Type B pancreatic cell (in vitro differentiated cells): ENCODE data around the gene CLASP1. TPM values are rescaled to one million over a fixed set of nuclear protein-coding genes. Genes with fewer than 3 reads are reported as not detected.

ENCODE experiments used
- DNase-seq: peaks from one replicate; pipeline ENCODE4 v3.0.0; 2021; ENCODE audit warnings: mixed read lengths; ENCODE audit not compliant: unreplicated experiment; ENCODE audit errors: extremely low spot score
- H3K27ac Mint-ChIP-seq: 2 replicates; pipeline ENCODE4 v1.8.0; 2021; ENCODE audit warnings: mild to moderate bottlenecking, mixed read lengths
- H3K27me3 Mint-ChIP-seq: 2 replicates; pipeline ENCODE4 v1.8.0; 2021; ENCODE audit warnings: mixed read lengths
- H3K36me3 Mint-ChIP-seq: 2 replicates; pipeline ENCODE4 v1.8.0; 2021; ENCODE audit warnings: mixed read lengths
- H3K4me1 Mint-ChIP-seq: one replicate; pipeline ENCODE4 v1.8.0; 2021; ENCODE audit warnings: mixed read lengths; ENCODE audit not compliant: unreplicated experiment
- H3K4me3 Mint-ChIP-seq: 2 replicates; pipeline ENCODE4 v1.8.0; 2021; ENCODE audit warnings: mild to moderate bottlenecking, mixed read lengths
- H3K9me3 Mint-ChIP-seq: 2 replicates; pipeline ENCODE4 v1.8.0; 2021; ENCODE audit warnings: mixed read lengths
- CTCF ChIP-seq: fragments of 200-600 bp; sonication (generic); conservative IDR thresholded peaks from 2 replicates; pipeline ENCODE4 v1.5.0; 2021; ENCODE audit warnings: antibody characterized with exemption, mild to moderate bottlenecking
- total RNA-seq: library from RNA; stranded (reverse); gene quantifications from 2 replicates; pipeline ENCODE4 v1.2.1, GENCODE V29; 2021; ENCODE audit warnings: low replicate concordance

The CLASP1 gene
- total RNA-seq, 1 donor from 2014 or later, result 74.6 TPM

- Mint-ChIP-seq H3K27ac (no peak overlapping the region), H3K36me3 (peaks cover 26% of the 10 kb centered on the region)
Measured at GRCh38 chr2:121419081-121419699, 230.1 kb downstream of the CLASP1 start.

GRCh38 chr2:121418494-121419058, 230.7 kb downstream of the CLASP1 start:
- TF ChIP-seq CTCF, result no peak
- Mint-ChIP-seq H3K27me3 (no peaks in the 10 kb centered on the region), H3K27ac (no peak overlapping the region), H3K4me3 (no peak overlapping the region), H3K9me3 (no peaks in the 10 kb centered on the region), H3K36me3 (peaks cover 21% of the 10 kb centered on the region), H3K4me1 (no peaks in the 10 kb centered on the region)
- DNase-seq, result no peak

More at GRCh38 chr2:121419081-121419699, 230.1 kb downstream of the CLASP1 start:
- no peak for TF ChIP-seq CTCF
- no peak overlapping the region for H3K4me3 Mint-ChIP-seq
- no peaks in the 10 kb centered on the region for H3K27me3 Mint-ChIP-seq
- H3K9me3 Mint-ChIP-seq, result no peaks in the 10 kb centered on the region
- H3K4me1 Mint-ChIP-seq, result no peaks in the 10 kb centered on the region
- DNase-seq, result no peak

GRCh38 chr2:121417826-121418225, 231.4 kb downstream of the CLASP1 start:
- H3K36me3 Mint-ChIP-seq, result peaks cover 21% of the 10 kb centered on the region
- H3K4me3 Mint-ChIP-seq, result no peak overlapping the region
- no peaks in the 10 kb centered on the region for H3K9me3 Mint-ChIP-seq
- DNase-seq, result no peak
- no peak for TF ChIP-seq CTCF
- no peaks in the 10 kb centered on the region for H3K27me3 Mint-ChIP-seq
- no peaks in the 10 kb centered on the region for H3K4me1 Mint-ChIP-seq
- H3K27ac Mint-ChIP-seq, result no peak overlapping the region

GRCh38 chr2:121415727-121416126, 233.5 kb downstream of the CLASP1 start:
- DNase-seq, result no peak
- Mint-ChIP-seq H3K36me3 (peaks cover 15% of the 10 kb centered on the region), H3K27me3 (no peaks in the 10 kb centered on the region)

GRCh38 chr2:121412349-121412748, 236.9 kb downstream of the CLASP1 start:
- no peak for TF ChIP-seq CTCF
- no peaks in the 10 kb centered on the region for H3K27me3 Mint-ChIP-seq
- peaks cover 7% of the 10 kb centered on the region for H3K4me1 Mint-ChIP-seq
- no peak for DNase-seq
- peaks cover 5% of the 10 kb centered on the region for H3K36me3 Mint-ChIP-seq
- H3K4me3 Mint-ChIP-seq, result no peak overlapping the region
- H3K27ac Mint-ChIP-seq, result no peak overlapping the region
- H3K9me3 Mint-ChIP-seq, result no peaks in the 10 kb centered on the region

More at GRCh38 chr2:121415727-121416126, 233.5 kb downstream of the CLASP1 start:
- H3K4me3 Mint-ChIP-seq, result no peak overlapping the region
- no peaks in the 10 kb centered on the region for H3K9me3 Mint-ChIP-seq
- TF ChIP-seq CTCF, result no peak
- H3K4me1 Mint-ChIP-seq, result no peaks in the 10 kb centered on the region
- no peak overlapping the region for H3K27ac Mint-ChIP-seq
